HL-60 (cell line): Measurements from ENCODE around the gene SSC5D.

Source experiments
- DNase-seq, 2 experiments: peaks; one replicate each; pipeline ENCODE4 v3.0.0-alpha.2; 2010 to 2020; ENCODE audit warnings: low read depth in 1 of 2, low spot score in 1 of 2
- H3K27ac ChIP-seq: fragments of 250-450 bp; sonication (Bioruptor Pico); replicated peaks from 2 replicates; pipeline ENCODE4 v1.5.1; 2020; ENCODE audit warnings: mild to moderate bottlenecking, moderate library complexity
- H3K27me3 ChIP-seq: fragments of 250-450 bp; sonication (Bioruptor Pico); 2 replicates; pipeline ENCODE4 v1.5.1; 2021; ENCODE audit warnings: mild to moderate bottlenecking, moderate library complexity; ENCODE audit not compliant: insufficient read depth, poor library complexity, severe bottlenecking
- H3K4me3 ChIP-seq: replicated peaks from 2 replicates; pipeline ENCODE4 v1.5.1; 2011; ENCODE audit warnings: mild to moderate bottlenecking, control low read depth, low read length; ENCODE audit not compliant: insufficient read depth
- CTCF ChIP-seq: IDR thresholded peaks from one replicate; pipeline ENCODE4 v1.5.1; 2011; ENCODE audit warnings: low read length, control low read depth, inconsistent platforms; ENCODE audit not compliant: insufficient read depth
- GABPA ChIP-seq: IDR thresholded peaks from 2 replicates; pipeline ENCODE4 v1.6.1; 2012; ENCODE audit warnings: low read depth
- POLR2AphosphoS5 ChIP-seq: IDR thresholded peaks from 2 replicates; pipeline ENCODE4 v1.6.1; 2012; ENCODE audit warnings: low read depth
- SPI1 ChIP-seq: IDR thresholded peaks from 2 replicates; pipeline ENCODE4 v1.6.1; 2012; ENCODE audit warnings: low read depth, mild to moderate bottlenecking, borderline replicate concordance
- TF ChIP-seq, protein P1 (sequence below): IDR thresholded peaks from 2 replicates; pipeline ENCODE4 v1.6.1; 2012; ENCODE audit warnings: low read depth; ENCODE audit not compliant: insufficient replicate concordance

SSC5D gene

GRCh38 chr19:55504252-55504603 is 16.0 kb downstream of the SSC5D start:
- no peak overlapping the region for H3K27ac ChIP-seq
- DNase-seq = no peak
- H3K4me3 ChIP-seq = peak overlapping the region; percentile 35; the same call in 1 of the 2 replicates
- TF ChIP-seq, protein P1, sequence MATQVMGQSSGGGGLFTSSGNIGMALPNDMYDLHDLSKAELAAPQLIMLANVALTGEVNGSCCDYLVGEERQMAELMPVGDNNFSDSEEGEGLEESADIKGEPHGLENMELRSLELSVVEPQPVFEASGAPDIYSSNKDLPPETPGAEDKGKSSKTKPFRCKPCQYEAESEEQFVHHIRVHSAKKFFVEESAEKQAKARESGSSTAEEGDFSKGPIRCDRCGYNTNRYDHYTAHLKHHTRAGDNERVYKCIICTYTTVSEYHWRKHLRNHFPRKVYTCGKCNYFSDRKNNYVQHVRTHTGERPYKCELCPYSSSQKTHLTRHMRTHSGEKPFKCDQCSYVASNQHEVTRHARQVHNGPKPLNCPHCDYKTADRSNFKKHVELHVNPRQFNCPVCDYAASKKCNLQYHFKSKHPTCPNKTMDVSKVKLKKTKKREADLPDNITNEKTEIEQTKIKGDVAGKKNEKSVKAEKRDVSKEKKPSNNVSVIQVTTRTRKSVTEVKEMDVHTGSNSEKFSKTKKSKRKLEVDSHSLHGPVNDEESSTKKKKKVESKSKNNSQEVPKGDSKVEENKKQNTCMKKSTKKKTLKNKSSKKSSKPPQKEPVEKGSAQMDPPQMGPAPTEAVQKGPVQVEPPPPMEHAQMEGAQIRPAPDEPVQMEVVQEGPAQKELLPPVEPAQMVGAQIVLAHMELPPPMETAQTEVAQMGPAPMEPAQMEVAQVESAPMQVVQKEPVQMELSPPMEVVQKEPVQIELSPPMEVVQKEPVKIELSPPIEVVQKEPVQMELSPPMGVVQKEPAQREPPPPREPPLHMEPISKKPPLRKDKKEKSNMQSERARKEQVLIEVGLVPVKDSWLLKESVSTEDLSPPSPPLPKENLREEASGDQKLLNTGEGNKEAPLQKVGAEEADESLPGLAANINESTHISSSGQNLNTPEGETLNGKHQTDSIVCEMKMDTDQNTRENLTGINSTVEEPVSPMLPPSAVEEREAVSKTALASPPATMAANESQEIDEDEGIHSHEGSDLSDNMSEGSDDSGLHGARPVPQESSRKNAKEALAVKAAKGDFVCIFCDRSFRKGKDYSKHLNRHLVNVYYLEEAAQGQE = no peak
- no peak for TF ChIP-seq POLR2AphosphoS5
- TF ChIP-seq SPI1 = no peak
- TF ChIP-seq GABPA = no peak
- no peak for TF ChIP-seq CTCF
- peaks cover 3% of the 10 kb centered on the region for H3K27me3 ChIP-seq

DNA sequence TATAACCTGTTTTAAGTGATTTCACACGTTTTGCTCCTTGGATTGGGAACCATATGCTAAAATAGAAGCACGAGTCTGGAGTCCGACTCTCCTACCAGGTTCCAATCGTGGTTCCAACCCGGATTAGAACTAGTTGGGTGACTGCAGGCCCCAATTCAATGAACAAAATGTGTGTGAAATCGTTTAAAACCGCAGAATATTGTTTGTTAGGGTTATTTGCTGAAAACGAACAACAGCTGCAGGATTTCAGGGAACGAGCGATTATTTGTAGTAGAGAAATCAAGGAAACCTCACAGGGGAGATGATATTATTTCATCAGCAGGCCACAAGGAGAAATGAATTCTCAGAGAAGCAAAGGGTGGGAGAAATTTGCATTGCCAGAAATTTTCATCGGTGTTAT is 16.7 kb downstream of the SSC5D start:
- Histone ChIP-seq H3K27me3 (peaks cover 3% of the 10 kb centered on the region), H3K4me3 (no peak overlapping the region), H3K27ac (no peak overlapping the region)
- TF ChIP-seq GABPA = no peak
- no peak for DNase-seq

GRCh38 chr19:55508120-55508519 is 19.9 kb downstream of the SSC5D start:
- no peak for TF ChIP-seq CTCF
- TF ChIP-seq, protein P1 = no peak
- no peak for TF ChIP-seq POLR2AphosphoS5
- no peak for TF ChIP-seq GABPA
- TF ChIP-seq SPI1 = no peak
- Histone ChIP-seq H3K27ac (no peak overlapping the region), H3K4me3 (no peak overlapping the region), H3K27me3 (peaks cover 3% of the 10 kb centered on the region)
- no peak for DNase-seq

- no peaks in the 10 kb centered on the region for H3K27me3 ChIP-seq
- 0 out of 2 replicates have a peak overlapping the region, but pooled peaks have one; percentile 8 for H3K27ac ChIP-seq
- TF ChIP-seq CTCF = peak; percentile 65
- no peak for TF ChIP-seq POLR2AphosphoS5
- H3K4me3 ChIP-seq = peak overlapping the region; percentile 28
- DNase-seq = peak; percentile 83 to 87
These were observed 28.8 kb downstream of the SSC5D start for GRCh38 chr19:55516878-55517620.
